DMS53 treated with DMSO at 0.1 percent for 48 hours (cell line): ENCODE data around the gene ADRB2.

ENCODE experiments used
- DNase-seq: peaks from one replicate; lab custom pipeline; 2025; ENCODE audit not compliant: unreplicated experiment; lab: John Stamatoyannopoulos, UW

The ADRB2 gene

DNA sequence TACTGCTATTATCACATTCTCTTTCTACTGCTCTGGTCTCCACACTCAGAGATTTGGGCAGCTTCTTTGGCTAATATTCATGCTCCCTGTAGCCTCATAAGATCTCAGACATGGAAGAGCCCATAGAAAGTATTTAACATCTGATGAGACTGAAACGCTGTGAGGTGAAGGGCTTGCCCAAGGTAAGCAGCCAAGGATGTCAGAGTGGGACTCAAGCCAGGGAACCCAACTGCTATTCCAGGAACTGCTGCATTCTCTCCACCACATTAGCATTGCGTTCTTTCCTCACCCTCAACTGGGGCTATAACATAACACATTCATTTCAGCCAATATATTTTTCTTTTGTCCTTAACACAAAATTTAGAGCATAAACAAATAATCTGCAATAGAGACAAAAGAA, 3.8 kb downstream of the ADRB2 start:
- no peak for DNase-seq

DNA sequence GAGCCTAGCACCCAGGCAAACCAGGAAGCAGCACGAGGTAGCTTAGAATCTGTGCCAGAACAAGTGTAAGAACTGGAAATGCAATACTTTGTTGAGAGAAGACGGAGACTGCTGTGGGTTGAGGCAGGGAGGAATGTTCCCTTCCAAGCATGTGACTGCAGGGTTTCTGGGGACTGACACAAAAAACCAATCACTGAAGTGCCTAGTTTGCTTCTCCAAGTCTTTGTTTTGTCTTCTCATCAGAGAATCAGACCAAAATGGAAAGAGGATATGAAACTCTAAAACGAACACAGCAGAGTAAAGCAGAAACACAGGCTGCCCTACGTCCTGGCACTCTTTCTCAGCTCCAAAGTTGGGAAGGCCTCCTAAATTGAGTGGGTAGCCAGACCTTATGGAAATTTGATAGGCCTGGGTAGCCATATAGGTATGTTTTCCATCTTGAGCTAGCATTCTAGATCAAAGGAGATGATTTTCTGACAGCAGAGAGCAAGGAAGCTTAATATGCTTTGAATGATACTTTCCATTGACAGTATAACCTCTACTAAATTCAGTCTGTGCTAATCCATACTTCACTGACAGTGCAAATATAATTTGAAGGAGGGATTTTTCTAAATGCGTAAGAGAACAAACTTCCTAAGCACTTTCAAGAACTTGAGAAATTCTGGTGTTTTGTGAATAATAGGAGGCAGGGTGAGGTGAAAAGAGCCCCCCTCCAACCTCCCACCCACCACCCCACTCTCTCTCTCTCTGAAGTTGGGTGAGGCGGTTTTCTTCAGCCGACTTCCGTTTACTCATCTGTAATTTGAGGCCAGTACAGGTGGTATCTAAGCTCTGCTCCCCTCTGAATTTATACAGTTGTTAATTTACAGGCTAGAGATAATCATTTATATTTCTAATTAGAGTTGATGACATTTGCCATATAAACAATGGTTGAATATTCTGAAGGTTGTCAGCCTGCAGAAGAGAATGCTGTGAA, 5.5 kb downstream of the ADRB2 start:
- DNase-seq, result no peak

DNA sequence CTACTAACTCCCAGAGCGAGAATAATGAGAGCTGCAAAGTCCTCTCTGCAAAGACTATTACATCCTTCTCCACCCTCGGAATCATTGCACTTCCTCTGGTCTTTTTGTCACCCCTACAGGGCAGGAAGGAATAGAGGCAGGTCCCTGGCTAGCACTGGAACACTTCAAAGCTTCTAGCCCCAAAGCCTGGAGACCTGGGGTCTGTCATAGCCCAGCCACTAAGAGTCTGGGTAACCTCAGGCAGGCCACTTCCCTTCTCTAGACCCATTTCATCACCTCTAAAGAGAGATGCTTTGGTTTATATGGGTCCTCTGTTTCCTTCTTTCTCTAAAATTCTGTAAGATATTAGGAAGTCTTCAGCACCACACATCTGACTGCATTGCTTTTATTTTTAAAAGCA, 6.7 kb downstream of the ADRB2 start:
- no peak for DNase-seq

DNA sequence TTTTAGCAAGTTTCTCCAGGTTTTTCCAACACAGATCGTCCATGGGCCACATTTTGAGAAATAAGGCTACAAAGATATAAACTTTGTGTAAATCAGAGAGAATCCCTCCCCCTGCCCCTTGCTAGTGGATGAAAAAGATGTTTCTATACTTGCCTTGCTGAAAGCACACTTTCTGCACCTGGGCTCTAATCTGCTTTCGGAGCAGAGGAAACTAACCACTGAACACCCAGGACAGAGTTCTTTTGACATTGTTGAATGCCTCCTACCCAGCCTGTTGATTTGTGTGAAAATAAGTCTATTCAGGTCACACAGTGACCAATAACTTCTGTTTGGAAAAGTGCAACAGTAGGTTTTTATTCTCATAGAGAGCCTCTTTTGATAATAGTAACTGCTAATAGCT, 7.5 kb downstream of the ADRB2 start:
- no peak for DNase-seq

DNA sequence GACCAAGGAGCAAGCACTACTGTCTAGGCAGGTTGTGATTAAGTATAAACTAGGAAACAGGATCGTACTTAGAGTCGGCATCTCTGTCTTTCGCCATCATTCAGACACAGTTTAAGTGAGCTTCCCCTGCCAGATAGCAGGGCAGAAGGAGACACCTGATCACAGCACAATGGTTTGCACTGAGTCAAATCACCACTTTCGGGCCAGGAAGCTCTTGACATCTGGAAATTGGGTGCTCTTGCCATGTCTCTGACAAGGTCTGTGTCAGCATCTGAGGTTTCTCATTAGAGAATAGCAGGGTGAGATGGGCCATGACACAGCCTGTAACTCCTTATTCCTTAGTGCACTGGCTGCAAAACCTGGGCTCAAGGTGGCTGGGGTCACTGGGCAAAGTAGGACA, 8.3 kb downstream of the ADRB2 start:
- no peak for DNase-seq

DNA sequence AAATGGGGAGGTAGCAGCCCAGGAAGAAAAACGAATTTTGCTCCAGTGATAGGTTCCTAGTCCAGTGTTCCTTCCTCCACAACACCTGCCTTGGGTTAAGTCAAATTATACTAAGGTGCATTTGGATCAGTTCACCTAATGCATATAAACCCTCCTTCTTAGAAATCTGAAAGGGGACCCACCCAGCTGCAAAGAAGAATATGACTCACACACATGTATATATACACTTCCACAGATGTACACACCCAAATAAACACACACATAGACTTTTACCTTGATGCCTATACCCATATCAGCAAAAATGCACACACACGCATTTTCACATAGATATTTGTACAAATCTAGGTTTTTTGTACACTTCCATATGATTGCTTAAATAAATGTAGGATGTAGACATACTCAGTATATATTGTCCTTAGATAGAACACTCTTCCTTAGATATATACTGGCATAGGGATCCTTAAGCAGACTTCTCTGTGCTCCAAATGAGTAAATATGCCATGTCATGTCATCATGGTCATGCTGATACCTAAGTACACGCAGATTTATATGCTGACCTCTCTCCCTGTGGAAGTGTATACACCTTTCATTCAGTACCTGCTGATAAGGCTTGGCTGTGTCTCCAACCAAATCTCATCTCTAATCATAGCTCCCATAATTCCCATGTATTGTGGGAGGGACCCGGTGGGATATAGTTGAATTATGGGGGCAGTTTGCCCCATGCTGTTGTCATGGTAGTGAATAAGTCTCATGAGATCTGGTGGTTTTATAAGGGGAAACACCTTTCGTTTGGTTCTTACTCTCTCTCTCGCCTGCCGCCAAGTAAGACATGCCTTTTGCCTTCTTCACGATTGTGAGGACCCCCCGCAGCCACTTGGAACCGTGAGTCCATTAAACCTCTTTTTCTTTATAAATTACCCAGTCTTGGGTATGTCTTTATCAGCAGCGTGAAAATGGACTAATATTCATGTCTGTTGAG, 10.2 kb downstream of the ADRB2 start:
- no peak for DNase-seq

DNA sequence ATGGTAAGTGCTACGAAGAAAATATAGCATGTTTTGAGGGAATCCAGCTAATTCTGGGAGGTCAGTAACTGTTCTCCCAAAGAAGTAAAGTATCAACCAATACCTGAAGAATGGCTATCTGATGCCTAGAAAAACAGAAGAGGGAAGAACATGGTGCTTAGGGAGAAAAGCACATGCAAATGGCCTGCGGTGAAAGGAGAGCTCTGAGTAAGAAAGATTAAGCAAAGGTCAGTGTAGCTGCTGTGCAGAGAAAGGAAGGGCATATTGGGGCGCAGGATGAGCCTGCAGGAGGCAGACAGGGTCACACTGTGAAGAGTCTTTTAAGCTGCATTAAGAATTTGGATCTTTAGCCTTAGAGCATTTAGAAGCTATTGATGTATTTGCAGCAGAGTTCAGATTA, 11.0 kb downstream of the ADRB2 start:
- no peak for DNase-seq

DNA sequence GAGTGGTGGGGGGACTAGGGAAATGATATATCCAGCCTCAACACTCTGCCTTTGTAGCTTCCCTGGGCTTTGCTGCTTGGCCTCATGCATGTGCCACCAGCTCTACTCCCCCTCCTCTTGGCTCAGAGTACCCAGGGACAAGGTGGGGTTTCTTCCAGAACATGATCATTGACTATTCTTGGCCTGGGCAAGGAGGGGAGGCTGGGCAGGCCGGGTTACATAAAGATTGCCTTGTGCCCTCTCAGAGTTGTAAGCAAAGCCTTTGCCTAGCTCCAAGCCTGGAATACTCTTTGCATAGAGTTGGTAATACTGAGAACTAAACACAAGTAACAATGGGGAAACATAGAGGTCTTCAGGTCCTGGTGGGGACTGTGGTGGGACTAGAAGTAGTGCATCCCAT, 11.9 kb downstream of the ADRB2 start:
- DNase-seq, result no peak

DNA sequence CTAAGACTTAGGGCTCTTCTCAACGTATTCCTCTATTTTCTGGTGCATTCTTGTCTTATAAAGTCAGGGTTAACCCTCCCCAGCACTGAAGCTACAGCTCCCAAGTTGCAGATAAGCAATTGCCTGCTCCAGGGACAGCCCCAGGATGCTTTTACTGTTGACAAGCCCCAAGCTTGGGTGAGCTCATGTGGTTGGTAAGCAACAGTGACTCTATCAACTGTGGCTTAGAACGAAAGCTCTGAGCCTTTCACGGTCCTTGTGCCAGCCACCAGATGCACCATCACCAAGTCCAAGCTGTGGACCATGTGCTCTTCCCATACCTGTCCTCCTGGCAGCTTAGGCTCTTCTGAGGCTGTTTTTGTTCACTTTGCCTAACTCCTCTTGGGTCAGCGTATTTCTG, 13.5 kb downstream of the ADRB2 start:
- DNase-seq, result no peak

DNA sequence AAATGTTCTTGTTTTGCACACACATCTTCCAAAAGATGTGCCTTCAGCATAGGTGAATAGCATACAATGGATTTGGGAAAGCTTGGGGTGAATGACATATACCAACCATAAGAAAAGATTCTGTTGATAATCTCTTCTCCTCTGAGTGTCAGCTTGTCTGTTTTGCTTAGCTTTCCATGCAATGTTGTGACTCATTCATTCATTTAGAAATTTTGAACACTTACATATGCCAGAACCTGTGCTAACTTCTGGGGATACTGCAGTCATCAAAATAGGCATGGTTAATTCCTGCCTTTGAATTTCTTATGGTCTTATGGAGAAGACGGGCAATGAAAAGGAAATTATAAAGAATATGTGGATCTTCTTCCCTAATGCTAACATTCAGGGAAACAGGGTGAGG, 14.1 kb downstream of the ADRB2 start:
- no peak for DNase-seq

DNA sequence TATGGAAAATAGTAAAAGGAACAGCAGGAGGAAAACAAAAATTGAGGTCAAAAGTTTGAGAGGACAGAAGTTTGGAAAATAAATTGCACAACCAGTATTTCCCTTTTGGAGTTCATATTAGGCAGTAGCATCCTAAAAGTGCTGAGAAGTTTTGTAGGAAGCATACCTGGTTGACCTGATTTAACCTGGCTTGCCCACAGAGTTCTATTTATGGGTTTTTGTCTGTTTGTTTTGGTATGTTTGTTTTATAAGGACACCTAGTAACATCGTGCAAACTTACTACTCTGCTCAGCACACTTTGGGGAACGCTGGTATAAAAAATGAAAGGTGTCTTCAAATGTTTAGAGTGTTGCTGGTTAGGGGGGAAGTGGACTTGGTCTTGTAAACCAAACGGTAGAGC, 15.1 kb downstream of the ADRB2 start:
- no peak for DNase-seq

DNA sequence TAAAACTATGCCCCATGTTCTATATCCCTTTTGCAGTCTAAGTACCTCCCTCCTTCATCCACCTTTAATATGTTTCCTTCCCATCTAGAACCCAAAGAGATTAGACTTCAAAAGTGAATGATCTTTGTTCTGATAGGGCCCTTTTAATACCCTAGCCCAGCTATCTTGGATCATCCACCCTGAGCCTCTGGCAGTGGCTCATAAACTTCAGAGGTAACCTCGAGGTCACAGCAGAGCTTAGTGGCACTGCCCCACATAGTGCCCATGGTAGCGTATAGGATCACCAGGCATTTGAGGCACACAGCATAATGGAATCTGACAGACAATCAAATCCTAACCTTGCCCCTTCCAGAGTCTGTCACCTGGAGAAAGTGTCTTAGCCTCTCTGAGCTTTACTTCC, 15.8 kb downstream of the ADRB2 start:
- no peak for DNase-seq

DNA sequence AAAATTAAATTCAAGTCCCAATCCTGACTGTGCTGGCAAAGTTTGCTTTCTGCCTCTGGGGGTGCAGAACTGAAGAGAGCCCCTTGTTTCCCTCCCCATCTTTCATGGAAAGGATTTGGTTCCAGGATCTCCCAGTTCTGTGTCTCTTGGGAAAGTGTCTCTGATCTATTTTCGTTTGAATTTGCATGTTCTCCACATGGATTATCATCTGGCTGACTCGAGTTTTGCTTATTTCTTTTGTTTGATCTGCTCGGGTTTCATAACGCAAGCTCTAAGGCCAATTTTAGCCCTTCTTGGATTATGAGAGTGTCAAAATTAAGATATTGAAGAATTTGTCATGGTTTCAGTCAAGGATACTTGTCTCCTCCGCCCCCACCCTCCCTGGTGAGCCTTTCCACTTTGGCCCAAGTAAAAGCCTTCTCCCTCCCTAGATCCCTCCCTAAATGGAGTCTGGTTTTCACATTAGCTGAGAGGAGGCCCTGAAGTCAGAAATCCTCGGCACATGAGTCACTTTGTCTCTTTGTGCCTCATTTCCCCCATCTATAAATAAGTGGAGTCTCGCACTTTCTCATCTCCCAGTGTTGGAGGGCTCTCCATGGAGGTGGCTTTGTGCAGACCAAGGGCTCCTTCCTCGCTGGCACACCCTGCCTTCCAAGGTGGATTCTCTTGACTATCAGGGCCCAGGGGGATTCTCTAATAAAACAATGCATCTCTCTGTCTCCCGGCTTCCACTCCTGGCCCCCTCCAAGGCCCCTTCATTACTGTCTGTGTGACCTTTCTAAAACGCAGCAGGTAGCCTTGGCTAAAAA, 17.3 kb downstream of the ADRB2 start:
- DNase-seq, result no peak

DNA sequence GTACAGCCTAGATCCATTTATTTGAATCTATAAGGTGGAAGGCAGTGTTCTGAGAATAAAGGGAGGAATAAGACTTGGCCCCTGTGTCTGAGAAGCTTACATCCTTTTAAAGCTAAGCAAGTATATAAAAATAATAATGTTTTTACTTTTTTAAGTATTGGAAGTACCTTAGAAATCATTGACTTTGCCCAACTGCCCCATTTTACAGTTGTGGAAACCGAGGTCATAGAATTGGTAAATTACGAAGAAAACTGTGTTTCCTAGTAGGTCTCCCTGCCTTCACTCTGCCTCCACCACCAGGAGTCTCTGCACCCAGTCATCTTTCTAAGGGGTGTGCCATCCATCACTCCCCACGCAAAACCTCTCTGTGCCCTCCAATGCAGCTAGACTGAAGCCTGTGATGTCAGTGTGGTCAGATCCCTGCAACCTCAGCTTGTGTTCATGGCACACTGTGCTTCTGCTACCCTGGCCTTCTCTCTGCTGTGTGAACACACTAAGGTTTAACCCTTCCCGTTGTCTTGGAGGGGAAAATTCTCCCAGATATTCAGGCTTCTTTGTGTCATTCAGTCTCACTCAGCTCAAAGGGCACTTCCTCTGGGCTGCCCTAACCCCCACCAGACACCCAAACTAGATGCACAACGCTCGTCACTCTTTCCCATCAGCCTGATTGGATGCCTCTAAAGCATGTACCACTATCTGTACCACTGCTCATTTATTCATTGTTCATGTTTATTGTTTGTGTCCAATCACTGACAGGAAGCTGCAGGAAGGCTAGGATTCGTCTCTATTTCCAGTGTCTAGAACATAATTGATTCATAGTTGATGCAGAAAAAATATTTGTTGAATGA, 18.2 kb downstream of the ADRB2 start:
- no peak for DNase-seq

DNA sequence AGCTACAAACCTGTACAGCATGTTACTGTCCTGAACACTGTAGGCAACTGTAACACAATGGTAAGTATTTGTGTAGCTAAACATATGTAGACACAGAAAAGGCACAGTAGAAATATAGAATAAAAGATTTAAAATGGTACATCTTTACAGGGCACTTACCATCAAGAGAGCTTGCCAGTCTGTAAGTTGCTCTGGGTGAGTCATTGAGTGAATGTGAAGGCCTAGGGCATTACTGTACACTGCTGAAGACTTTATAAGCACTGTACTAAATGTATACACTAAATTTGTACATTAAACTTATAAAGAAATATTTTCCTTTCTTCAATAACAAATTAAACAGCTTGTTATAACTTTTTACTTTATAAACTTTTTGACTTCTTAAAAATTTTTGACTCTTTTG, 20.5 kb downstream of the ADRB2 start:
- no peak for DNase-seq

DNA sequence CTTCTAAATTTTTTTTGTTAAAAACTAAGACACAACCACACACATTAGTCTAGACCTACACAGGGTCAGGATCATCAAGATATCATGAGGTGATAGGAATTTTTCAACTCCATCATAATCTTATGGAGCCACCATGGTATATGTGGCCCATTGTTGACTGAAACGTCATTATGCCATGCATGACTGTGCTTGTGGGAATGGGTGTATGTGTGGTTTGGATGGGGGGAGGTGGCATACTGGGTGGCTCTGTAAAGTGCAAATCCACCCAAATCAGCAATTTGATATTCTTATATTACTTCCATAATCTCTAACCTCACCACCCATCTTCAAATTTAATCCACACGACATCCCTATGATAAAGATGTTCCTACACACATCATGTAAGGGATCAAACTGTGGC, 21.0 kb downstream of the ADRB2 start:
- DNase-seq, result no peak

DNA sequence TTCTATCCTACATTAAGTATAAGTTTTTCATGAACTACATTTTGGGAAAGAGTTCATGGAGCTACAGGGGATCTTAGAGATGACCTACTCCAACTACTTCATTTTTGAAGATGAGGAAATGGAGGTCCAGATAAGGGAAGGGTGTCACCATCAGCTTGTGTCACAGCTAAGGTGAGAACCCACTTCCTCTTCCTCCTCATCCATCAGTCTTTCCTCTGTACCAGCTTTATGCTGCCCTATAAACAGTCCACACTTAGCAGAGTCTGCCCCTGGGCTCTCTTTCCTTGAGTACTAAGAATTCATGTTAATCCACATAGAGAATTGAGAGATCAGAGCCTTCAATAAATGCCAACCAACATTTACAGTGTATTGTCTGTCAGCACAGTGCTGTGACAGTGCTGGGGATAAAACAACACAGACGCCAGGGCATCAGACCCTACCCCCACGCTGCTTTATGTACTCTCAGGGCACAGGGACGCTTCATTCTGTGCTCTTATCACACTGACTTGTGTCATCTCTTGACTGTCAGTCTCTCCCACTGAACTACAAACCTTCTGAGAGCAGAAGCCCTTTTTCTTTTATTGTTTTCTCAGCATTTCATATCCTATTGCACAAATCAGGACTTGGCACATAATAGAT, 22.1 kb downstream of the ADRB2 start:
- no peak for DNase-seq

DNA sequence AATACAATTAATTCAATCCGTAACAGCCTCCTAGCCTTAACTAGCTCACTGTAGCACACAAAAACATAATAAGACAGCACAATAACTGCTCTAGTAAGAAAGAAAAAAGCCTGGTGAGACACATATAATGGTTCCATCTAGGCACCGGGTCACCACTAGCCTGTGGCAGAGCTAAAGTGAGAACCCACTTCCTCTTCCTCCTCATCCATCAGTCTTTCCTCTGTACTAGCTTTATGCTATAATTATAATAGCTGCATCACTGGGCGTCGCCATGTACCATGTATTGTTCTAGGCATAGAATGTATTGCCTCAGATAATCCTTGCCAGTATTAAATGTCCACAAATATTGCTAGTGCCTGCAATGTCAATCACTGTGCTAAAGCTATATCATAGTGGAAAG, 23.1 kb downstream of the ADRB2 start:
- no peak for DNase-seq

DNA sequence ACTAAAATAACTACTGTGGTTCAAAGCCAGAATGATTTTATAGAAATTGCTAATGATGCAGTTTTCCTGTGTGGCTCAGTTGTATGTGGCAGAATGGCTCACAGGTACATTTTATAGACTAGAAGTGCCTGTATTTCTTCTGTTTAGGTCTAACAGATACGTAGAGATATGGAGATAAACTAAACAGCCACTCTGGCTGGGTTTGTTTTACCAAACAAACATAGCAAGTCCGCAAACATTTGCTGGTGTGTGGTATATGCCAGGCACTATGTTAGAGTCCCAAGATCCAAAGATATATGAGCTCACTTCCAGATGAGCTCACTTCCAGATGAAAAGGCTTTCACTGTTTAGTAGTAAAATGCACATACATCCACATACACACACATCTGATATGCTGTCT, 24.4 kb downstream of the ADRB2 start:
- DNase-seq, result no peak

DNA sequence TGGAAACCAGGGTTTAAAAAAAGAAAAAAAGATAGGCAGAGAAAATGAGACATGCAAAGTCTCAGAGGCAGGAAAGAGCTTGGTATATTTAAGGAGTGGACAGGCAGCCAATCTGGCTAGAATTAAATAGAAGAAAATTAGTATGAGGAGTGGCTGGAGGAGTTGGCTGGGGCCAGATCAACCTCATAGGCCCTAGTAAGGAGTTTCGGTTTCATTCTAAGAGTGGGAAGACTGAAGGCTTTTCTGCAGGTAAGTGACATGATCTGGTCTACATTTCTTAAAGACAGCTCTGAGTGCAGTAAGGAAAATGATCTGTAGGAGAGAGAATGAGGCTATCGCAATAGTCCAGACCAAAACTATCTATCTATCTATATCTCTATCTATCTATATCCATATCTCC, 27.5 kb downstream of the ADRB2 start:
- DNase-seq, result no peak
